HEK293 (cell line): ENCODE data around the gene CDH22.

Experiments
- CTCF ChIA-PET: fragments of 350-600 bp; formaldehyde crosslinking; extraction: SDS; loops from one replicate; lab custom pipeline; 2021; ENCODE audit warnings: antibody characterized with exemption; lab: Yijun Ruan, JAX
- POLR2A ChIA-PET: fragments of 300-600 bp; formaldehyde crosslinking; extraction: SDS; loops from one replicate; lab custom pipeline; 2020; ENCODE audit warnings: antibody characterized with exemption, inconsistent platforms; lab: Yijun Ruan, JAX
- H3K27ac ChIP-seq: fragments of 200-500 bp; sonication (Bioruptor generic); 2 replicates; pipeline ENCODE4 v1.5.1; 2014; ENCODE audit warnings: low read depth, low read length, control low read depth, inconsistent platforms; ENCODE audit errors: extremely low read depth
- H3K36me3 ChIP-seq, 2 experiments: fragments of 200-500 bp in 1 of 2; sonication (Bioruptor generic) in 1 of 2; 1 replicate in 1 of 2; 2 replicates in 1 of 2; pipeline ENCODE4 v1.5.1; 2014 to 2017; ENCODE audit warnings: inconsistent platforms in 2 of 2, low read length in 2 of 2; ENCODE audit not compliant: control insufficient read depth in 2 of 2, insufficient read depth in 1 of 2
- H3K4me1 ChIP-seq: fragments of 200-500 bp; sonication (Bioruptor generic); 2 replicates; pipeline ENCODE4 v1.5.1; 2014; ENCODE audit warnings: mild to moderate bottlenecking, low read length, inconsistent platforms; ENCODE audit not compliant: control insufficient read depth, insufficient read depth
- H3K4me3 ChIP-seq: 2 replicates; pipeline ENCODE4 v1.5.1; 2011; ENCODE audit warnings: low read depth, mild to moderate bottlenecking, control low read depth, low read length, moderate library complexity
- H3K9me3 ChIP-seq: fragments of 200-500 bp; sonication (Bioruptor generic); 2 replicates; pipeline ENCODE4 v1.5.1; 2014; ENCODE audit warnings: low read depth, low read length, inconsistent platforms; ENCODE audit not compliant: control insufficient read depth, insufficient read depth
- BCL11B ChIP-seq: fragments of 450-650 bp; formaldehyde crosslinking; IDR thresholded peaks from 2 replicates; pipeline ENCODE4 v1.5.1; 2016; ENCODE audit warnings: low read depth, missing biosample characterization, missing genetic modification characterization
- GLI2 ChIP-seq: fragments of 450-650 bp; formaldehyde crosslinking; IDR thresholded peaks from 2 replicates; pipeline ENCODE4; 2017; ENCODE audit warnings: missing biosample characterization, missing genetic modification characterization, low read depth, borderline replicate concordance
- GLIS2 ChIP-seq: fragments of 450-650 bp; formaldehyde crosslinking; IDR thresholded peaks from 2 replicates; pipeline ENCODE4 v1.5.1; 2016; ENCODE audit warnings: missing biosample characterization, missing genetic modification characterization
- KLF1 ChIP-seq: fragments of 450-650 bp; formaldehyde crosslinking; IDR thresholded peaks from 2 replicates; pipeline ENCODE4 v1.5.1; 2016; ENCODE audit warnings: missing biosample characterization, missing genetic modification characterization
- OVOL3 ChIP-seq: fragments of 450-650 bp; formaldehyde crosslinking; IDR thresholded peaks from 2 replicates; pipeline ENCODE4 v1.5.1; 2016; ENCODE audit warnings: missing biosample characterization, missing genetic modification characterization
- TRIM28 ChIP-seq: IDR thresholded peaks from 2 replicates; pipeline ENCODE4 v1.6.1; 2011; ENCODE audit warnings: low read length, control low read depth, borderline replicate concordance
- ZBTB48 ChIP-seq: fragments of 450-650 bp; formaldehyde crosslinking; IDR thresholded peaks from 2 replicates; pipeline ENCODE4 v1.5.1; 2016; ENCODE audit warnings: missing biosample characterization, missing genetic modification characterization
- ZNF2 ChIP-seq: fragments of 450-650 bp; formaldehyde crosslinking; IDR thresholded peaks from 2 replicates; pipeline ENCODE4 v1.5.1; 2016; ENCODE audit warnings: missing biosample characterization, missing genetic modification characterization
- ZNF239 ChIP-seq: fragments of 450-650 bp; formaldehyde crosslinking; IDR thresholded peaks from 2 replicates; pipeline ENCODE4 v1.5.1; 2016; ENCODE audit warnings: missing biosample characterization, missing genetic modification characterization
- ZNF37A ChIP-seq: fragments of 450-650 bp; IDR thresholded peaks from 2 replicates; pipeline ENCODE4 v1.5.1; 2018; ENCODE audit warnings: missing biosample characterization, missing genetic modification characterization
- ZNF501 ChIP-seq: fragments of 450-650 bp; formaldehyde crosslinking; IDR thresholded peaks from 2 replicates; pipeline ENCODE4 v1.5.1; 2016; ENCODE audit warnings: missing biosample characterization, missing genetic modification characterization
- ZNF623 ChIP-seq: fragments of 450-650 bp; formaldehyde crosslinking; IDR thresholded peaks from 2 replicates; pipeline ENCODE4 v1.5.1; 2016; ENCODE audit warnings: missing biosample characterization, missing genetic modification characterization
- ZNF624 ChIP-seq: fragments of 450-650 bp; formaldehyde crosslinking; IDR thresholded peaks from 2 replicates; pipeline ENCODE4 v1.5.1; 2017; ENCODE audit warnings: missing biosample characterization, missing genetic modification characterization
- ZNF768 ChIP-seq: fragments of 450-650 bp; formaldehyde crosslinking; IDR thresholded peaks from 2 replicates; pipeline ENCODE4 v1.5.1; 2018; ENCODE audit warnings: missing biosample characterization, mild to moderate bottlenecking, missing genetic modification characterization
- ZNF776 ChIP-seq: fragments of 450-650 bp; formaldehyde crosslinking; IDR thresholded peaks from 2 replicates; pipeline ENCODE4 v1.5.0; 2017; ENCODE audit warnings: missing biosample characterization, missing genetic modification characterization, borderline replicate concordance
- TF ChIP-seq, protein P1 (sequence below): fragments of 450-650 bp; IDR thresholded peaks from 2 replicates; pipeline ENCODE4 v1.5.1; 2018; ENCODE audit warnings: missing biosample characterization, missing genetic modification characterization
- TF ChIP-seq, protein P2 (sequence below): fragments of 450-650 bp; formaldehyde crosslinking; IDR thresholded peaks from 2 replicates; pipeline ENCODE4 v1.5.1; 2016; ENCODE audit warnings: missing biosample characterization, missing genetic modification characterization
- TF ChIP-seq, protein P3 (sequence below): fragments of 450-650 bp; formaldehyde crosslinking; IDR thresholded peaks from 2 replicates; pipeline ENCODE4 v1.5.1; 2016; ENCODE audit warnings: missing biosample characterization, missing genetic modification characterization
- TF ChIP-seq, protein P4 (sequence below): fragments of 450-650 bp; formaldehyde crosslinking; IDR thresholded peaks from 2 replicates; pipeline ENCODE4 v1.5.1; 2016; ENCODE audit warnings: missing biosample characterization, missing genetic modification characterization
- TF ChIP-seq, protein P5 (sequence below): fragments of 450-650 bp; formaldehyde crosslinking; IDR thresholded peaks from 2 replicates; pipeline ENCODE4 v1.5.1; 2016; ENCODE audit warnings: missing biosample characterization, missing genetic modification characterization
- TF ChIP-seq, protein P6 (sequence below): fragments of 450-650 bp; formaldehyde crosslinking; conservative IDR thresholded peaks from 2 replicates; pipeline ENCODE4 v1.5.1; 2016; ENCODE audit warnings: low read depth, missing biosample characterization, missing genetic modification characterization
- TF ChIP-seq, protein P7 (sequence below): fragments of 450-650 bp; formaldehyde crosslinking; optimal IDR thresholded peaks from 2 replicates; pipeline ENCODE3; 2016; ENCODE audit warnings: missing biosample characterization, mild to moderate bottlenecking, missing genetic modification characterization
- TF ChIP-seq, protein P8 (sequence below): fragments of 450-650 bp; formaldehyde crosslinking; IDR thresholded peaks from 2 replicates; pipeline ENCODE4 v1.5.1; 2016; ENCODE audit warnings: missing biosample characterization, missing genetic modification characterization

Gene CDH22

DNA sequence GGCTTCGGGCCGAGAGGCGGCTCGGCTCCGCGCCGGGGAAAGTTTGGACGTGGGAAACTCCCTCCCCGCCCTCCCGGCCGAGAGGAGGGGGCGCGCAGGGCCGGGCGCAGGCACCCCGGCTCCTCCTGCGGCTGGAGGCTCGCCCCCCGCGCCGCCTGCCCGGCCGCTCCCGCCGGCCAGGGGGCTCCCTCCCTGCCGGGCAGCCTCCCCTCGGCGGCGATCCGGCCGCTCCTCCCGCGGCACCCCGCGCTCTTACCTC lies 370 bp downstream of the CDH22 start (continued):
- TF ChIP-seq, protein P1, sequence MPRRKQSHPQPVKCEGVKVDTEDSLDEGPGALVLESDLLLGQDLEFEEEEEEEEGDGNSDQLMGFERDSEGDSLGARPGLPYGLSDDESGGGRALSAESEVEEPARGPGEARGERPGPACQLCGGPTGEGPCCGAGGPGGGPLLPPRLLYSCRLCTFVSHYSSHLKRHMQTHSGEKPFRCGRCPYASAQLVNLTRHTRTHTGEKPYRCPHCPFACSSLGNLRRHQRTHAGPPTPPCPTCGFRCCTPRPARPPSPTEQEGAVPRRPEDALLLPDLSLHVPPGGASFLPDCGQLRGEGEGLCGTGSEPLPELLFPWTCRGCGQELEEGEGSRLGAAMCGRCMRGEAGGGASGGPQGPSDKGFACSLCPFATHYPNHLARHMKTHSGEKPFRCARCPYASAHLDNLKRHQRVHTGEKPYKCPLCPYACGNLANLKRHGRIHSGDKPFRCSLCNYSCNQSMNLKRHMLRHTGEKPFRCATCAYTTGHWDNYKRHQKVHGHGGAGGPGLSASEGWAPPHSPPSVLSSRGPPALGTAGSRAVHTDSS (tag by site-specific recombination): no peak
- TF ChIP-seq, protein P2, sequence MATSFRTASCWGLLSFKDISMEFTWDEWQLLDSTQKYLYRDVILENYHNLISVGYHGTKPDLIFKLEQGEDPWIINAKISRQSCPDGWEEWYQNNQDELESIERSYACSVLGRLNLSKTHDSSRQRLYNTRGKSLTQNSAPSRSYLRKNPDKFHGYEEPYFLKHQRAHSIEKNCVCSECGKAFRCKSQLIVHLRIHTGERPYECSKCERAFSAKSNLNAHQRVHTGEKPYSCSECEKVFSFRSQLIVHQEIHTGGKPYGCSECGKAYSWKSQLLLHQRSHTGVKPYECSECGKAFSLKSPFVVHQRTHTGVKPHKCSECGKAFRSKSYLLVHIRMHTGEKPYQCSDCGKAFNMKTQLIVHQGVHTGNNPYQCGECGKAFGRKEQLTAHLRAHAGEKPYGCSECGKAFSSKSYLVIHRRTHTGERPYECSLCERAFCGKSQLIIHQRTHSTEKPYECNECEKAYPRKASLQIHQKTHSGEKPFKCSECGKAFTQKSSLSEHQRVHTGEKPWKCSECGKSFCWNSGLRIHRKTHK (tag by site-specific recombination): no peak

DNA sequence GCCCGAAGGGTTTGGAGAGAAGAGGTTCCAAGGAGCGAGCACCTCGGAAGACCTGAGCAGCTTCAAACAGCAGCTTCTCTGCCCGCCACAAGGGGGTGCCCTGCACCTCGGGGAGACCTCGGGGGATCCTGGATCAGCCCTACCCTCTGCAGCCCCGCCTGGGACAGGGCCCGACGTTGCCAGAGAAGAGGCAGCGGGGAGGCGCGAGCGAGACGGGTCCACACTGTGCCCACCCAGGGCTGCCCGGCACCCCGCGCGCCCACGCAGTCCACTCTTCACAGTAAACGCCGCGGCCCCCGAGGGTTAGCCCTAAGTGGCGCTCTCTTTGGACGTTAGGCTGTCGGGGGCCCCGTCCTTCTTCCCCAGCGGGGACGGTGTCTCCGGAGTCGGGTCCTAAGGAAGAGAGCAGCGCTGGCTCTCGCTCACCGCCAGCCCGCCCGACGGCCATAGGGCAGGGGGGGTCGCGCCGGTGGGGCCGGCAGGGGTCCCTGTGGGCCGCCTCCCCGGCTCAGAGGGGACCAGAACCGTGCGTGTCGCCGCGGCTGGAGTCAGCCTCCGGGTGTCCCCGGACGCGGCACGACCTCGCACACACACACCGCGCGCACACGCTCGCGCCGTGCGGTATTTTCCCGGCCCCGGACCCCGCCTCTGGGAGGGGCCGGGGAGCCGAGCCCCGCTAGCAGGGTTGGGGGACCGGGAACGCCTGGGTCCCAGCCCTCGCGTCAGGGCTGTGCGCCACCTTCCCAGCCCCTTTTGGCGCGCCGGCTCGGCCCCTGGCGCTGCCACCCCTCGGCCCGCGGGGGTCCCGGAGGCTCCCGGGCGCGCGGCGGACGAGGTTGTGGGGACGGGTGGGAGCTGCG lies 929 bp downstream of the CDH22 start:
- Histone ChIP-seq H3K9me3 (no peaks in the 10 kb centered on the region), H3K4me1 (peaks cover 3% of the 10 kb centered on the region; the same call in 1 of the 2 replicates), H3K4me3 (peak overlapping the region; percentile 16), H3K36me3 (no peaks in the 10 kb centered on the region), H3K27ac (no peak overlapping the region)
- POLR2A ChIA-PET: no interaction called here
- CTCF ChIA-PET: interaction anchor here (0.6 to 4.1 kb wide), 25 partner anchors 9 to 453 kb away, joined by 3 to 31 read pairs (median 4); no protein-coding TSS in a partner anchor
- no peak for TF ChIP-seq ZNF2 (tag by site-specific recombination)
- no peak for TF ChIP-seq ZNF776 (tag by site-specific recombination)
- TF ChIP-seq ZNF624 (tag by site-specific recombination): no peak
- TF ChIP-seq ZNF623 (tag by site-specific recombination): no peak
- TF ChIP-seq, protein P3, sequence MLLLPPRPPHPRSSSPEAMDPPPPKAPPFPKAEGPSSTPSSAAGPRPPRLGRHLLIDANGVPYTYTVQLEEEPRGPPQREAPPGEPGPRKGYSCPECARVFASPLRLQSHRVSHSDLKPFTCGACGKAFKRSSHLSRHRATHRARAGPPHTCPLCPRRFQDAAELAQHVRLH (tag by site-specific recombination): no peak
- TF ChIP-seq ZNF239 (tag by site-specific recombination): no peak
- no peak for TF ChIP-seq TRIM28
- TF ChIP-seq, protein P4, sequence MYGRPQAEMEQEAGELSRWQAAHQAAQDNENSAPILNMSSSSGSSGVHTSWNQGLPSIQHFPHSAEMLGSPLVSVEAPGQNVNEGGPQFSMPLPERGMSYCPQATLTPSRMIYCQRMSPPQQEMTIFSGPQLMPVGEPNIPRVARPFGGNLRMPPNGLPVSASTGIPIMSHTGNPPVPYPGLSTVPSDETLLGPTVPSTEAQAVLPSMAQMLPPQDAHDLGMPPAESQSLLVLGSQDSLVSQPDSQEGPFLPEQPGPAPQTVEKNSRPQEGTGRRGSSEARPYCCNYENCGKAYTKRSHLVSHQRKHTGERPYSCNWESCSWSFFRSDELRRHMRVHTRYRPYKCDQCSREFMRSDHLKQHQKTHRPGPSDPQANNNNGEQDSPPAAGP (tag by site-specific recombination): peak; percentile 51; the same call in 1 of the 2 replicates
- TF ChIP-seq, protein P5, sequence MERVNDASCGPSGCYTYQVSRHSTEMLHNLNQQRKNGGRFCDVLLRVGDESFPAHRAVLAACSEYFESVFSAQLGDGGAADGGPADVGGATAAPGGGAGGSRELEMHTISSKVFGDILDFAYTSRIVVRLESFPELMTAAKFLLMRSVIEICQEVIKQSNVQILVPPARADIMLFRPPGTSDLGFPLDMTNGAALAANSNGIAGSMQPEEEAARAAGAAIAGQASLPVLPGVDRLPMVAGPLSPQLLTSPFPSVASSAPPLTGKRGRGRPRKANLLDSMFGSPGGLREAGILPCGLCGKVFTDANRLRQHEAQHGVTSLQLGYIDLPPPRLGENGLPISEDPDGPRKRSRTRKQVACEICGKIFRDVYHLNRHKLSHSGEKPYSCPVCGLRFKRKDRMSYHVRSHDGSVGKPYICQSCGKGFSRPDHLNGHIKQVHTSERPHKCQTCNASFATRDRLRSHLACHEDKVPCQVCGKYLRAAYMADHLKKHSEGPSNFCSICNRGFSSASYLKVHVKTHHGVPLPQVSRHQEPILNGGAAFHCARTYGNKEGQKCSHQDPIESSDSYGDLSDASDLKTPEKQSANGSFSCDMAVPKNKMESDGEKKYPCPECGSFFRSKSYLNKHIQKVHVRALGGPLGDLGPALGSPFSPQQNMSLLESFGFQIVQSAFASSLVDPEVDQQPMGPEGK (tag by site-specific recombination): peak; percentile 87
- TF ChIP-seq ZNF501 (tag by site-specific recombination): no peak
- TF ChIP-seq ZBTB48: peak; percentile 66; the same call in 1 of the 2 replicates
- no peak for TF ChIP-seq ZNF768 (tag by site-specific recombination)
- no peak for TF ChIP-seq GLI2 (tag by site-specific recombination)
- no peak for TF ChIP-seq OVOL3 (tag by site-specific recombination)
- TF ChIP-seq, protein P6, sequence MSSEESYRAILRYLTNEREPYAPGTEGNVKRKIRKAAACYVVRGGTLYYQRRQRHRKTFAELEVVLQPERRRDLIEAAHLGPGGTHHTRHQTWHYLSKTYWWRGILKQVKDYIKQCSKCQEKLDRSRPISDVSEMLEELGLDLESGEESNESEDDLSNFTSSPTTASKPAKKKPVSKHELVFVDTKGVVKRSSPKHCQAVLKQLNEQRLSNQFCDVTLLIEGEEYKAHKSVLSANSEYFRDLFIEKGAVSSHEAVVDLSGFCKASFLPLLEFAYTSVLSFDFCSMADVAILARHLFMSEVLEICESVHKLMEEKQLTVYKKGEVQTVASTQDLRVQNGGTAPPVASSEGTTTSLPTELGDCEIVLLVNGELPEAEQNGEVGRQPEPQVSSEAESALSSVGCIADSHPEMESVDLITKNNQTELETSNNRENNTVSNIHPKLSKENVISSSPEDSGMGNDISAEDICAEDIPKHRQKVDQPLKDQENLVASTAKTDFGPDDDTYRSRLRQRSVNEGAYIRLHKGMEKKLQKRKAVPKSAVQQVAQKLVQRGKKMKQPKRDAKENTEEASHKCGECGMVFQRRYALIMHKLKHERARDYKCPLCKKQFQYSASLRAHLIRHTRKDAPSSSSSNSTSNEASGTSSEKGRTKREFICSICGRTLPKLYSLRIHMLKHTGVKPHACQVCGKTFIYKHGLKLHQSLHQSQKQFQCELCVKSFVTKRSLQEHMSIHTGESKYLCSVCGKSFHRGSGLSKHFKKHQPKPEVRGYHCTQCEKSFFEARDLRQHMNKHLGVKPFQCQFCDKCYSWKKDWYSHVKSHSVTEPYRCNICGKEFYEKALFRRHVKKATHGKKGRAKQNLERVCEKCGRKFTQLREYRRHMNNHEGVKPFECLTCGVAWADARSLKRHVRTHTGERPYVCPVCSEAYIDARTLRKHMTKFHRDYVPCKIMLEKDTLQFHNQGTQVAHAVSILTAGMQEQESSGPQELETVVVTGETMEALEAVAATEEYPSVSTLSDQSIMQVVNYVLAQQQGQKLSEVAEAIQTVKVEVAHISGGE: no peak
- TF ChIP-seq, protein P7, sequence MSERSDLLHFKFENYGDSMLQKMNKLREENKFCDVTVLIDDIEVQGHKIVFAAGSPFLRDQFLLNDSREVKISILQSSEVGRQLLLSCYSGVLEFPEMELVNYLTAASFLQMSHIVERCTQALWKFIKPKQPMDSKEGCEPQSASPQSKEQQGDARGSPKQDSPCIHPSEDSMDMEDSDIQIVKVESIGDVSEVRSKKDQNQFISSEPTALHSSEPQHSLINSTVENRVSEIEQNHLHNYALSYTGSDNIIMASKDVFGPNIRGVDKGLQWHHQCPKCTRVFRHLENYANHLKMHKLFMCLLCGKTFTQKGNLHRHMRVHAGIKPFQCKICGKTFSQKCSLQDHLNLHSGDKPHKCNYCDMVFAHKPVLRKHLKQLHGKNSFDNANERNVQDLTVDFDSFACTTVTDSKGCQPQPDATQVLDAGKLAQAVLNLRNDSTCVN: peak; percentile 79
- TF ChIP-seq BCL11B (tag by site-specific recombination): no peak
- TF ChIP-seq ZNF37A: no peak
- TF ChIP-seq KLF1: no peak
- TF ChIP-seq GLIS2 (tag by site-specific recombination): peak; percentile 92
- TF ChIP-seq, protein P8, sequence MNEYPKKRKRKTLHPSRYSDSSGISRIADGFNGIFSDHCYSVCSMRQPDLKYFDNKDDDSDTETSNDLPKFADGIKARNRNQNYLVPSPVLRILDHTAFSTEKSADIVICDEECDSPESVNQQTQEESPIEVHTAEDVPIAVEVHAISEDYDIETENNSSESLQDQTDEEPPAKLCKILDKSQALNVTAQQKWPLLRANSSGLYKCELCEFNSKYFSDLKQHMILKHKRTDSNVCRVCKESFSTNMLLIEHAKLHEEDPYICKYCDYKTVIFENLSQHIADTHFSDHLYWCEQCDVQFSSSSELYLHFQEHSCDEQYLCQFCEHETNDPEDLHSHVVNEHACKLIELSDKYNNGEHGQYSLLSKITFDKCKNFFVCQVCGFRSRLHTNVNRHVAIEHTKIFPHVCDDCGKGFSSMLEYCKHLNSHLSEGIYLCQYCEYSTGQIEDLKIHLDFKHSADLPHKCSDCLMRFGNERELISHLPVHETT (tag by site-specific recombination): no peak
